Naive thymus-derived CD4-positive, alpha-beta T cell (primary cell): ENCODE results near the gene DAAM1. TPM values are rescaled to one million over a fixed set of nuclear protein-coding genes. Genes with fewer than 3 reads are reported as not detected.

Experiments used
- ATAC-seq: fragments of 150-1000 bp; cut with Tn5 transposase; 2 replicates; pipeline ENCODE4 v1.10.0; 2021; ENCODE audit warnings: mild to moderate bottlenecking, moderate library complexity
- CTCF ChIA-PET: fragments of 350-600 bp; sonication (Branson Sonifier 250); formaldehyde crosslinking; loops from one replicate; lab custom pipeline; 2021; ENCODE audit warnings: antibody characterized with exemption; lab: Charles Lee
- POLR2A ChIA-PET: fragments of 350-600 bp; sonication (Branson Sonifier 250); formaldehyde crosslinking; loops from one replicate; lab custom pipeline; 2021; ENCODE audit warnings: antibody characterized with exemption, inconsistent platforms; lab: Charles Lee
- DNase-seq, 9 donors: peaks; one replicate each; pipeline versions ENCODE4 v3.0.0 to v3.0.0-alpha.2; 2020 to 2022; ENCODE audit warnings: mixed read lengths in 1 of 9
- H3K27ac ChIP-seq: one replicate; pipeline ENCODE4 v1.7.0; 2013; ENCODE audit warnings: mild to moderate bottlenecking, low read depth, low read length, moderate library complexity
- H3K27me3 ChIP-seq, 2 donors: one replicate each; pipeline ENCODE4 v1.7.0; 2013; ENCODE audit warnings: low read length in 2 of 2, mild to moderate bottlenecking in 2 of 2, moderate library complexity in 2 of 2; ENCODE audit not compliant: control insufficient read depth in 2 of 2, insufficient read depth in 2 of 2
- H3K36me3 ChIP-seq, 3 experiments: 1 replicate in 2 of 3; 2 replicates in 1 of 3; pipeline ENCODE4 v1.7.0; 2013; ENCODE audit warnings: low read length in 3 of 3, mild to moderate bottlenecking in 3 of 3, moderate library complexity in 1 of 3; ENCODE audit not compliant: insufficient read depth in 3 of 3, control insufficient read depth in 2 of 3
- H3K4me1 ChIP-seq, 2 donors: one replicate each; pipeline ENCODE4 v1.7.0; 2013; ENCODE audit warnings: low read length in 2 of 2, mild to moderate bottlenecking in 2 of 2, moderate library complexity in 1 of 2; ENCODE audit not compliant: control insufficient read depth in 2 of 2, insufficient read depth in 2 of 2
- H3K4me3 ChIP-seq: 2 replicates; pipeline ENCODE4 v1.7.0; 2013; ENCODE audit warnings: mild to moderate bottlenecking, low read length
- H3K9me3 ChIP-seq, 3 experiments: 1 replicate in 2 of 3; 2 replicates in 1 of 3; pipeline ENCODE4 v1.7.0; 2013; ENCODE audit warnings: low read length in 3 of 3; ENCODE audit not compliant: control insufficient read depth in 2 of 3
- H3K27ac Mint-ChIP-seq, 9 donors: one replicate each; pipeline ENCODE4 v1.8.0; 2020 to 2022; ENCODE audit warnings: mixed read lengths in 9 of 9, mild to moderate bottlenecking in 8 of 9, moderate library complexity in 5 of 9, inconsistent platforms in 2 of 9
- H3K27me3 Mint-ChIP-seq, 5 donors: one replicate each; pipeline ENCODE4 v1.8.0; 2021 to 2022; ENCODE audit warnings: mixed read lengths in 5 of 5, mild to moderate bottlenecking in 1 of 5
- H3K36me3 Mint-ChIP-seq, 5 donors: one replicate each; pipeline ENCODE4 v1.8.0; 2020 to 2022; ENCODE audit warnings: mixed read lengths in 5 of 5, mild to moderate bottlenecking in 3 of 5, inconsistent platforms in 1 of 5
- H3K4me1 Mint-ChIP-seq, 7 donors: one replicate each; pipeline ENCODE4 v1.8.0; 2020 to 2022; ENCODE audit warnings: mixed read lengths in 7 of 7, mild to moderate bottlenecking in 3 of 7, inconsistent platforms in 1 of 7
- H3K4me3 Mint-ChIP-seq, 10 donors: one replicate each; pipeline ENCODE4 v1.8.0; 2020 to 2022; ENCODE audit warnings: mild to moderate bottlenecking in 10 of 10, mixed read lengths in 10 of 10, moderate library complexity in 6 of 10, inconsistent platforms in 2 of 10
- H3K9me3 Mint-ChIP-seq, 11 donors: one replicate each; pipeline ENCODE4 v1.8.0; 2020 to 2022; ENCODE audit warnings: mixed read lengths in 11 of 11, mild to moderate bottlenecking in 4 of 11, inconsistent platforms in 1 of 11, moderate library complexity in 1 of 11
- intact Hi-C, 2 donors: fragments of 100-400 bp; cut with micrococcal nuclease; formaldehyde crosslinking; loops; one replicate each; pipeline ENCODE4 v1.15.1; 2023
- polyA plus RNA-seq, 2 donors: library from polyadenylated mRNA; unstranded; fragments of 300-500 nt; fragmentation: Illumina TruSeq; gene quantifications; one replicate each; pipeline ENCODE4 v1.2.3, GENCODE V29; 2021
- total RNA-seq, 6 experiments: library from RNA in 5 of 6; stranded (reverse) in 5 of 6; gene quantifications; 1 replicate in 5 of 6; 2 replicates in 1 of 6; pipeline ENCODE4 v1.2.3 and lab custom pipeline; 2021 to 2026

Gene DAAM1
- total and polyA plus RNA-seq, 7 experiments from 2014 or later, result 5.5 to 21.0 (median 10.8) TPM

- intact Hi-C loops, result no loop called here
- ChIA-PET POLR2A (no interaction called here), CTCF (no interaction called here)
- no peak overlapping the region for H3K27ac ChIP-seq
- no peaks in the 10 kb centered on the region for H3K27me3 ChIP-seq
- DNase-seq (no peak), ATAC-seq (no peak)
- no peaks in the 10 kb centered on the region for H3K9me3 ChIP-seq
- no peaks in the 10 kb centered on the region for H3K4me1 Mint-ChIP-seq
- H3K36me3 Mint-ChIP-seq, result peaks cover 0 to 10% (median 0%) of the 10 kb centered on the region in 5 donors
- H3K4me3 Mint-ChIP-seq, result no peak overlapping the region
- no peaks in the 10 kb centered on the region for H3K4me1 ChIP-seq
- no peak overlapping the region for H3K27ac Mint-ChIP-seq
- H3K36me3 ChIP-seq, result no peaks in the 10 kb centered on the region
- no peak overlapping the region for H3K4me3 ChIP-seq
- H3K9me3 Mint-ChIP-seq, result no peaks in the 10 kb centered on the region
- H3K27me3 Mint-ChIP-seq, result no peaks in the 10 kb centered on the region
Observed at GRCh38 chr14:59313658-59314608, 125.5 kb downstream of the DAAM1 start.

DNA sequence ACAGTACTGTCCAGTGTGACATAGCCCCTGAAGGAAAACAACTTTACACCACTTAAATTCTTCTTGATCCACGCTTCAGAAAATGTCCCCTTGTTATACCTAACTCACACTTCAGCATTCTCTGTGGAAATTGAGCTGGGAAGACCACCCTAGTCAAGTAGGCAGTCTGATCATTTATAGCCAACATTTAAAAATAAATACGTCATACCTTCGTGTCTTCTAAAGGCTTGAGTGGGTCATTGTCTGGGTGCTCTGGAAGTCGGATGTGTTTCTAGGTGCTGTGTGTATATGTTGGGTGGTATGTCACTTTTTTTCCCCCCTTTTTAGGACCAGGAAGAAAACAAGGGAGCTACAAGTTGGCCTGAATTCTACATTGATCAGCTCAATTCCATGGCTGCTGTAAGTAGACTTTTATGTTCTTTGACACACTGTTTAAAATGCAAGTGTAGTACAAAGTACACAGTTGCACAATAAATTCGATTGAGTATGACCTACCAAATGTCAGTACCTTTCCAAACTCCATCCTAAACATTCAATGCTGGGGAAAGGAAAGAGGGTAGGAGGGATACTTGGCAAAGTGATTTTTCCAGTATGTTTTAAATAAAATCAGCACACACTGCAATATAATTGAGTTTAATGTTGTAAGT lies 126.6 kb downstream of the DAAM1 start:
- H3K9me3 ChIP-seq, result no peaks in the 10 kb centered on the region
- no peaks in the 10 kb centered on the region for H3K9me3 Mint-ChIP-seq
- H3K4me3 ChIP-seq, result no peak overlapping the region
- H3K4me1 ChIP-seq, result no peaks in the 10 kb centered on the region
- H3K27me3 Mint-ChIP-seq, result no peaks in the 10 kb centered on the region
- no peak overlapping the region for H3K27ac ChIP-seq
- no peaks in the 10 kb centered on the region for H3K4me1 Mint-ChIP-seq
- CTCF ChIA-PET, result no interaction called here
- POLR2A ChIA-PET, result no interaction called here
- H3K27ac Mint-ChIP-seq, result no peak overlapping the region
- H3K4me3 Mint-ChIP-seq, result no peak overlapping the region
- DNase-seq (no peak), ATAC-seq (no peak)
- H3K36me3 Mint-ChIP-seq, result peaks cover 0 to 10% (median 3%) of the 10 kb centered on the region in 5 donors
- intact Hi-C loops, result no loop called here
- no peaks in the 10 kb centered on the region for H3K36me3 ChIP-seq
- H3K27me3 ChIP-seq, result no peaks in the 10 kb centered on the region

DNA sequence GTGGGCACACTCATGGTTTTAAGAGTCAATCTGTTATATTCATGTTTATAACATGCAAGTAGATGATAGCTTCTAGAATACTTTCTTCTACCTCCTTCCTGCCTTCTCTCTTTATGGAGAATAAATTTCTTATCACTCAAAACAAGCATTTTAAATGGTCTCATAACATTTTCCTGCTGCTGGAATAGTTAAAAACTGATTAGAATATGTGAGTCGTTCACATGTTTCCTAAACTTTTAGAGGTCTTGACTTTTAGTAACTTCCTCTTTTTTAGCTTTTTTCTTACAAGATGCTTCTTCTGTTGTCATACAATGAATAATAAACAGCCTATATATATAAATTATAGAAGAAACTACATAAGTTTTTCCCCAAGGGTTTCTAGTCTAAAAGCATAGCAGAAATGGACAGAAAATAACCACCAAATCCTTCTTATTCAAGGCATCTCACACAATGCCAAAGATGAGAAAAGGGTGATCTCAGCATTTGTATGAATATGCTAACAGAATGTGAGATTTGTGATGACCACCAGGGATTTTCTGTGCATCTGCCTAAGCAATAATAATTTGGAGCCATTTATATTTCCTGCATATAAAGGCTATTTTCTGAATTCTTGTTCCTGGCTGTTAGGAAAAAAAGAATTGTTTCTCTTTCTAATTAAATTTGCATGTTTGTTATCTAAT lies 127.8 kb downstream of the DAAM1 start:
- CTCF ChIA-PET, result no interaction called here
- H3K27ac Mint-ChIP-seq, result no peak overlapping the region

DNA sequence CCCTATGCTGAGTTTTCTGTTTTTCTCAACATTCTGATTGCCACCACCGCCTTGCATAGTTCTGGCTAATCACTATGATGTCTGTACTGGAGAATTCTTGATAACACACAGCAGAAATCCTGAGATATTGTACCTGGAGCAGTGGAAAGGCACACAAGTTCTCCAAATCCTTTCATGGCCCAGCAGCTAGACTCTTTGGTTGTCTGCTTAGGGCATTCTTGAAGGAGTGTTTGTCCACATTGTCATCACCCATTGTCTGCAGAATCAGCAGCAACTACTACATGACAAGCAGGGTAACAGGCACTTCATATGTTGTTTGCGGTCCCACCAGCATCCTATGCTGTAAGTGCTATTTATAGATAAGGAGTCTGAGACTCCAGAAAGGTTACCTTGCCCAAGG lies 128.9 kb downstream of the DAAM1 start:
- no peaks in the 10 kb centered on the region for H3K36me3 ChIP-seq
- Mint-ChIP-seq H3K27me3 (no peaks in the 10 kb centered on the region), H3K9me3 (no peaks in the 10 kb centered on the region), H3K27ac (no peak overlapping the region), H3K4me3 (no peak overlapping the region), H3K36me3 (peaks cover 0 to 19% (median 7%) of the 10 kb centered on the region in 5 donors), H3K4me1 (peaks cover 0 to 11% (median 0%) of the 10 kb centered on the region in 7 donors)
- no peak overlapping the region for H3K27ac ChIP-seq
- H3K4me3 ChIP-seq, result no peak overlapping the region
- CTCF ChIA-PET, result no interaction called here
- H3K9me3 ChIP-seq, result no peaks in the 10 kb centered on the region
- DNase-seq (no peak), ATAC-seq (no peak)
- intact Hi-C loops, result no loop called here
- no peaks in the 10 kb centered on the region for H3K4me1 ChIP-seq
- POLR2A ChIA-PET, result no interaction called here
- no peaks in the 10 kb centered on the region for H3K27me3 ChIP-seq

More for the DNA sequence above, 127.8 kb downstream of the DAAM1 start:
- H3K9me3 Mint-ChIP-seq, result no peaks in the 10 kb centered on the region
- no peaks in the 10 kb centered on the region for H3K36me3 ChIP-seq
- peaks cover 0 to 7% (median 0%) of the 10 kb centered on the region in 7 donors for H3K4me1 Mint-ChIP-seq
- peaks cover 0 to 17% (median 7%) of the 10 kb centered on the region in 5 donors for H3K36me3 Mint-ChIP-seq
- H3K9me3 ChIP-seq, result no peaks in the 10 kb centered on the region
- DNase-seq, result no peak
- no peaks in the 10 kb centered on the region for H3K4me1 ChIP-seq
- no peaks in the 10 kb centered on the region for H3K27me3 Mint-ChIP-seq
- intact Hi-C loops, result no loop called here
- H3K27me3 ChIP-seq, result no peaks in the 10 kb centered on the region
- POLR2A ChIA-PET, result no interaction called here
- no peak overlapping the region for H3K4me3 Mint-ChIP-seq
- H3K4me3 ChIP-seq, result no peak overlapping the region
- H3K27ac ChIP-seq, result no peak overlapping the region
- ATAC-seq, result no peak

DNA sequence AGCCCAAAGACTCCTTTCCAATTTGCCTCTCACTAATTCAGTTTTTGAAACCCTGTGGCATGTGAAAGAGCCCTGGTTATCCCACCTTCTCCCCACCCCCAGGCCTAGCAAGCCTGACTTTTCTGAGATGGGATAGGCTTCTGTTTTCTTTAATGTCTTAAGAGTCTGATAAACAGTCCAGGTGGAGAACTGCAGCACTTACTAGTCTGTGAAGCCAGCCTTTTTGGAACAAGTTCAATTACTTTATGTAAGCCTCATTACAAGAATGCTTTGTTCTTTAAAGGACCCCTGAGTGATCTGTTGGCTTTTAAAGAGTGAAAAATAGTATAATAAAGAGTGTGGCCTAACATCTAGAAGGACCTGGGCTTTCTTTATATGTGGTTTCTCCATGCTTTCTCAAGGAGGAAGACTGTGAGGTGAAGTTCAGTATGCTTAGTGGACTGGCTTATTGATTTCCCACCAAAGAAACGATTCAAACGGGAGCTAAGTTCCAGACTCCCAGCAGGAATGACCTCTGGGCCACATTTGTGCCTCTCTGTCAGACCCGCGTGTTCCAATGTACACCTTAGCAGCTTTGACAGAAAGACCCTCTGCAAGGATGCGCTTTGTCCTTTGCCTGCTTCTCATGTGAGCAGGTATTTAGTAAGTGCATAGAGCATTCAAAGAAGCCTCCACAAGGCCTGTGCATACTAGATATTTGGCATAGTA lies 129.5 kb downstream of the DAAM1 start:
- intact Hi-C loops, result no loop called here
- Histone ChIP-seq H3K36me3 (no peaks in the 10 kb centered on the region), H3K9me3 (no peaks in the 10 kb centered on the region), H3K4me1 (no peaks in the 10 kb centered on the region), H3K27ac (no peak overlapping the region), H3K4me3 (no peak overlapping the region), H3K27me3 (no peaks in the 10 kb centered on the region)
- CTCF ChIA-PET, result no interaction called here
- H3K4me1 Mint-ChIP-seq, result peaks cover 0 to 11% (median 0%) of the 10 kb centered on the region in 7 donors
- H3K27ac Mint-ChIP-seq, result no peak overlapping the region
- H3K27me3 Mint-ChIP-seq, result no peaks in the 10 kb centered on the region
- DNase-seq (no peak), ATAC-seq (no peak)
- peaks cover 0 to 22% (median 7%) of the 10 kb centered on the region in 5 donors for H3K36me3 Mint-ChIP-seq
- H3K9me3 Mint-ChIP-seq, result no peaks in the 10 kb centered on the region
- POLR2A ChIA-PET, result no interaction called here
- H3K4me3 Mint-ChIP-seq, result no peak overlapping the region

- no peaks in the 10 kb centered on the region for H3K4me1 ChIP-seq
- POLR2A ChIA-PET, result no interaction called here
- DNase-seq (no peak), ATAC-seq (no peak)
- no peaks in the 10 kb centered on the region for H3K36me3 ChIP-seq
- H3K4me1 Mint-ChIP-seq, result peaks cover 0 to 11% (median 0%) of the 10 kb centered on the region in 7 donors
- H3K27me3 Mint-ChIP-seq, result no peaks in the 10 kb centered on the region
- no peak overlapping the region for H3K27ac Mint-ChIP-seq
- no peaks in the 10 kb centered on the region for H3K27me3 ChIP-seq
- intact Hi-C loops, result no loop called here
- no peak overlapping the region for H3K4me3 Mint-ChIP-seq
- H3K9me3 ChIP-seq, result no peaks in the 10 kb centered on the region
- CTCF ChIA-PET, result no interaction called here
- no peaks in the 10 kb centered on the region for H3K9me3 Mint-ChIP-seq
- H3K4me3 ChIP-seq, result no peak overlapping the region
- peaks cover 0 to 22% (median 12%) of the 10 kb centered on the region in 5 donors for H3K36me3 Mint-ChIP-seq
- no peak overlapping the region for H3K27ac ChIP-seq
Observed at GRCh38 chr14:59318908-59319307, 130.4 kb downstream of the DAAM1 start.
